Hepatocyte (in vitro differentiated cells): ENCODE data around the gene QRFP. TPM values are rescaled to one million over a fixed set of nuclear protein-coding genes. Genes with fewer than 3 reads are reported as not detected.

ENCODE experiments used
- DNase-seq: peaks from one replicate; pipeline ENCODE4 v3.0.0-alpha.2; 2016; ENCODE audit warnings: low spot score
- H2AFZ ChIP-seq: fragments of 200-600 bp; sonication (generic); 2 replicates; pipeline ENCODE4 v1.6.0; 2016; ENCODE audit warnings: antibody characterized with exemption, mild to moderate bottlenecking
- H3K27ac ChIP-seq: fragments of 200-600 bp; sonication (generic); 2 replicates; pipeline ENCODE4 v1.5.1; 2016; ENCODE audit warnings: mild to moderate bottlenecking
- H3K27me3 ChIP-seq: fragments of 200-600 bp; sonication (generic); 2 replicates; pipeline ENCODE4 v1.6.1; 2016
- H3K36me3 ChIP-seq: fragments of 200-600 bp; sonication (generic); replicated peaks from 2 replicates; pipeline ENCODE4 v1.5.1; 2016; ENCODE audit warnings: low read depth; ENCODE audit not compliant: insufficient read depth
- H3K4me1 ChIP-seq: fragments of 200-600 bp; sonication (generic); 2 replicates; pipeline ENCODE4 v1.5.1; 2016; ENCODE audit warnings: mild to moderate bottlenecking, moderate library complexity; ENCODE audit not compliant: insufficient read depth
- H3K4me2 ChIP-seq: fragments of 200-600 bp; sonication (generic); 2 replicates; pipeline ENCODE4 v1.6.0; 2016
- H3K4me3 ChIP-seq: fragments of 200-600 bp; sonication (generic); 2 replicates; pipeline ENCODE4 v1.5.1; 2016; ENCODE audit warnings: mild to moderate bottlenecking
- H3K79me2 ChIP-seq: fragments of 200-600 bp; sonication (generic); 2 replicates; pipeline ENCODE4 v1.6.0; 2017; ENCODE audit warnings: mild to moderate bottlenecking
- H3K9me2 ChIP-seq: fragments of 200-600 bp; sonication (generic); replicated peaks from 2 replicates; pipeline ENCODE4 v1.6.0; 2017; ENCODE audit warnings: mild to moderate bottlenecking; ENCODE audit not compliant: insufficient read depth
- H3K9me3 ChIP-seq: fragments of 200-600 bp; sonication (generic); 2 replicates; pipeline ENCODE4 v1.5.1; 2016; ENCODE audit warnings: low read depth, mild to moderate bottlenecking
- H4K20me1 ChIP-seq: fragments of 200-600 bp; sonication (generic); 2 replicates; pipeline ENCODE4 v1.6.0; 2016; ENCODE audit warnings: mild to moderate bottlenecking; ENCODE audit not compliant: insufficient read depth, poor library complexity, severe bottlenecking
- EZH2 ChIP-seq: fragments of 200-600 bp; sonication (generic); IDR thresholded peaks from 2 replicates; pipeline ENCODE4 v1.6.1; 2016; ENCODE audit warnings: antibody characterized with exemption, mild to moderate bottlenecking, borderline replicate concordance
- EZH2phosphoT487 ChIP-seq: fragments of 200-600 bp; sonication (generic); IDR thresholded peaks from one replicate; pipeline ENCODE4 v1.6.1; 2018; ENCODE audit warnings: antibody characterized with exemption, mild to moderate bottlenecking, low read depth, moderate library complexity; ENCODE audit not compliant: unreplicated experiment, severe bottlenecking
- WGBS: methylation state at CpG from one replicate; pipeline ENCODE4 v1.1.6; 2016; ENCODE audit warnings: low lambda C conversion rate; ENCODE audit errors: missing lambda C conversion rate; 5-methylcytosine and 5-hydroxymethylcytosine counted together
- polyA plus RNA-seq: library from polyadenylated mRNA; unstranded; fragments of >200 nt; fragmentation: Nextera tagmentation; extraction: Ambion mirVana; gene quantifications from 2 replicates; pipeline ENCODE4 v1.2.1, GENCODE V29; 2016
- total RNA-seq: library from RNA; depleted of rRNA; stranded (reverse); fragments of >200 nt; gene quantifications from 2 replicates; pipeline ENCODE4 v1.2.3, GENCODE V29; 2014
- TF ChIP-seq, protein P1 (sequence below): fragments of 200-600 bp; sonication (generic); IDR thresholded peaks from 2 replicates; pipeline ENCODE4 v1.5.1; 2016; ENCODE audit warnings: antibody characterized with exemption, mild to moderate bottlenecking; ENCODE audit not compliant: poor library complexity

QRFP gene
- total and polyA plus RNA-seq, 2 experiments from 2014 or later, result 0.21 TPM; not detected in 1

DNA sequence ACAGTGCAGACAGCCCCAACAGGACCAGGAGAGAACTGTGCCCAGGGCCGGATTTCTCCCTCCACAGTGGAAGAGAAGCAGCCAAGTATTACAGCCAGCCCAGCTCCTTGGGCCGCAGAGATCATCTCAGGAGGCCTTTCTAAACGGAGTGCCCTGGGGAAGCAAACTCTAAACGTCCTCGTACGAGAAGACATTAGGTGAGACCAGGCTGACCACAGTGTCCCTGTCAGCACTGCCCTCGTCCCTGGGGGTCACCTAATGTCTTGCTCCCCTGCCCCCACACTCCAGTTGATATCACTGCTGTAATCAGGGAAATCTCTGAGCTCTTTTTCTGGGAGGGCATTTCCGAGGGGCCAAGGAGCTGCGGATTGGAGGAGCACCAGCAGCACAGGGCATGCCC is 6.5 kb downstream of the QRFP start:
- TF ChIP-seq, protein P1, sequence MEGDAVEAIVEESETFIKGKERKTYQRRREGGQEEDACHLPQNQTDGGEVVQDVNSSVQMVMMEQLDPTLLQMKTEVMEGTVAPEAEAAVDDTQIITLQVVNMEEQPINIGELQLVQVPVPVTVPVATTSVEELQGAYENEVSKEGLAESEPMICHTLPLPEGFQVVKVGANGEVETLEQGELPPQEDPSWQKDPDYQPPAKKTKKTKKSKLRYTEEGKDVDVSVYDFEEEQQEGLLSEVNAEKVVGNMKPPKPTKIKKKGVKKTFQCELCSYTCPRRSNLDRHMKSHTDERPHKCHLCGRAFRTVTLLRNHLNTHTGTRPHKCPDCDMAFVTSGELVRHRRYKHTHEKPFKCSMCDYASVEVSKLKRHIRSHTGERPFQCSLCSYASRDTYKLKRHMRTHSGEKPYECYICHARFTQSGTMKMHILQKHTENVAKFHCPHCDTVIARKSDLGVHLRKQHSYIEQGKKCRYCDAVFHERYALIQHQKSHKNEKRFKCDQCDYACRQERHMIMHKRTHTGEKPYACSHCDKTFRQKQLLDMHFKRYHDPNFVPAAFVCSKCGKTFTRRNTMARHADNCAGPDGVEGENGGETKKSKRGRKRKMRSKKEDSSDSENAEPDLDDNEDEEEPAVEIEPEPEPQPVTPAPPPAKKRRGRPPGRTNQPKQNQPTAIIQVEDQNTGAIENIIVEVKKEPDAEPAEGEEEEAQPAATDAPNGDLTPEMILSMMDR, result no peak
- no peak for TF ChIP-seq EZH2
- no peak for TF ChIP-seq EZH2phosphoT487
- Histone ChIP-seq H3K27me3 (no peaks in the 10 kb centered on the region), H3K4me3 (no peak overlapping the region), H3K9me2 (no peaks in the 10 kb centered on the region), H3K27ac (no peak overlapping the region), H2AFZ (no peak overlapping the region), H3K4me2 (no peak overlapping the region), H3K9me3 (no peaks in the 10 kb centered on the region), H3K4me1 (no peaks in the 10 kb centered on the region), H3K79me2 (no peaks in the 10 kb centered on the region), H3K36me3 (no peaks in the 10 kb centered on the region), H4K20me1 (peaks cover 12% of the 10 kb centered on the region)
- no peak for DNase-seq
- WGBS, result 93% methylated on average over 9 of the region's 9 CpGs

DNA sequence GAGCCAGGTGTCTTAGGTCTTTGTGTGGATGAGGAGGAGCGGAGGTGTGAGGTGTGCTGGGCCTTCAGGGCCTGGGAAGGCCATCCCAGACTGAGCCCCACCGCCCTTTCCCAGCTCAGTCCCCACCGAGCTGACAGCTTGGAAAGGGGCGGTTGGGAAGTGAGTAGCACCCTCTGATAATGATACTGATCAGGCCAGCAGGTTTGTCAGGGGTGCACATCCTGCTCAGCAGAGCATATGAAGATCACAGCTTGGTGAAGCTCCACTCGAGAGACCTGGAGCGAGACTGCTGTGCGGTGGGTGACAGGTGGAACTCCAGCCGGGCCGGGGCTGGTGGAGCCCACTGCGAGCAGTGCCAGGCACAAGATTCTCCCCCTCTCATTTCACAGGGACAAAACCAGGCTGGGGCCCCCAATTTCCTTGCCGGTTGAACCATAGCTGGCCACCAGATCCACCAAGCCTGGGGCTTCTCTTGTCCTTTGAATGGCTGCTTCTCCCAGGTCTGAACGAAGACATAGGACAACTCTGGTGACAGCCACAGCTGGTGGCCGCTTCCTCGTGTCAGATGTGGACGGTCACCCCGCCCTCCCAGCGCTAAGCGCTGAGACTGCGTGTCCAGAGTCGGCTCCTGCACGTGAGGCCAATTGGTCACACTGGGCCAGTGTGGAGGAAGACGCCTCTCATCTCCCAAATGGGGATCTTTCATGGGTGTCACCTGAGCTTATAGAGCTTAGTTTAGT is 8.3 kb downstream of the QRFP start:
- no peaks in the 10 kb centered on the region for H3K36me3 ChIP-seq
- TF ChIP-seq EZH2phosphoT487, result no peak
- TF ChIP-seq, protein P1, result no peak

DNA sequence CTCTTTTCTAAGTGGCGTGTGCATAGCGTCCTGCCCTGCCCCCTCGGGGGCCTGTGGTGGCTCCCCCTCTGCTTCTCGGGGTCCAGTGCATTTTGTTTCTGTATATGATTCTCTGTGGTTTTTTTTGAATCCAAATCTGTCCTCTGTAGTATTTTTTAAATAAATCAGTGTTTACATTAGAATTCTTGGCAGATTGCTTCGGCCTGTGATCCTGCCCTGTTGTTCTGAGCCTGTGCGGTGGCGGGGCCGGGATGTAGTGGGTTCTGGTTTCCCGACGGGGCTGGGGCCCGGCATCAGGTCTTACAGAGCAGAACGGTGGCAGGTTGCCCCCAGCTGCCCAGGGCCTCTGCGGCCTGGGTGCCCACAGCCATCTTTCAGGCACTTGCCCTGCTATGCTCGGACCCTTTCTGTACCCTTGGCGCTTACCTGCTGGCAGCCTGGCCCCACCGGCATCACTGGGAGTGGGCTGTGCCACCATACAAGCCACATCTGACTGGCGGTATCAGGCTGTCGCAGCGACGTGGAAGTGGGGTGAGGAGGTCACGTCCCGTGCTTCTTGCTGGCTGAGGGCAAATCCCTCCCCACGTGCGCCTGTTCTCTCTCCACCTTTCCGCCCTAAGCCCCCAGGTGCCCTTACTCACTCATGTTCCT is 9.0 kb downstream of the QRFP start:
- no peak overlapping the region for H3K4me3 ChIP-seq
- WGBS, result 90% methylated on average over 25 of the region's 25 CpGs
- H3K36me3 ChIP-seq, result no peaks in the 10 kb centered on the region
- no peak overlapping the region for H3K4me2 ChIP-seq
- H3K9me3 ChIP-seq, result no peaks in the 10 kb centered on the region
- no peaks in the 10 kb centered on the region for H3K9me2 ChIP-seq
- no peak overlapping the region for H3K27ac ChIP-seq
- no peak for DNase-seq
- no peak overlapping the region for H2AFZ ChIP-seq
- H3K27me3 ChIP-seq, result no peaks in the 10 kb centered on the region
- TF ChIP-seq, protein P1, result no peak
- TF ChIP-seq EZH2 (no peak), EZH2phosphoT487 (no peak)
- H4K20me1 ChIP-seq, result peaks cover 12% of the 10 kb centered on the region
- no peaks in the 10 kb centered on the region for H3K79me2 ChIP-seq
- H3K4me1 ChIP-seq, result no peaks in the 10 kb centered on the region

More for the DNA sequence above, 8.3 kb downstream of the QRFP start:
- no peak overlapping the region for H2AFZ ChIP-seq
- H4K20me1 ChIP-seq, result peaks cover 12% of the 10 kb centered on the region
- no peak overlapping the region for H3K4me3 ChIP-seq
- no peaks in the 10 kb centered on the region for H3K79me2 ChIP-seq
- no peak overlapping the region for H3K27ac ChIP-seq
- WGBS, result 98% methylated on average over 22 of the region's 22 CpGs
- no peaks in the 10 kb centered on the region for H3K9me3 ChIP-seq
- no peaks in the 10 kb centered on the region for H3K27me3 ChIP-seq
- DNase-seq, result no peak
- H3K4me2 ChIP-seq, result no peak overlapping the region
- H3K4me1 ChIP-seq, result no peaks in the 10 kb centered on the region
- no peaks in the 10 kb centered on the region for H3K9me2 ChIP-seq
